ENCODE results near the gene ROGDI.

Gene ROGDI

DNA sequence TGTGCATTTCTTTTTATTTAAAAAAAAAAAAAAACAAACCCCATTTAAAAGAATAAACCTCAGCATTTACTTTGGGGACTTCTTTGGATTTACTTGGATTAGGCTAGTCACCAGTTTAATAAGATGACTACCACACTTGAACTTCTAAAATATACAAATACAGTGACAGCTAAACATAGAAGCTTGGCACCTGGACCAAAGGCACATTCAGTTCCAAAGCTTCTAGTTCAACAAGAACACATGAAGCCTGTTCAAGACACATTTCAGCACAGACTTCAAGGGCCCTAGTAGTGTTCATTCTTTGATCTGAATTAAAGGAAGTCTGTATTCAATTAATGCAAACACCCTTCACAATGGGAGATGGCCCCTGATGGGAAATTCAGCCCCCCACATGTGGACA is 11.6 kb upstream of the ROGDI start:
- Histone ChIP-seq H3K9me3 (ENCODE audit: severe bottlenecking) (no peaks in the 10 kb centered on the region), H3K27ac (ENCODE audit: poor library complexity, severe bottlenecking) (no peak overlapping the region), H3K4me1 (ENCODE audit: insufficient read depth, poor library complexity, severe bottlenecking) (no peaks in the 10 kb centered on the region), H3K27me3 (ENCODE audit: insufficient read depth, poor library complexity, severe bottlenecking) (no peaks in the 10 kb centered on the region), H3K4me3 (ENCODE audit: severe bottlenecking) (no peak overlapping the region), H3K36me3 (ENCODE audit: low read depth) (peaks cover 55% of the 10 kb centered on the region)
- DNase-seq (ENCODE audit: low spot score) (no peak), ATAC-seq (ENCODE audit: low read depth) (no peak)
- TF ChIP-seq, protein P1, sequence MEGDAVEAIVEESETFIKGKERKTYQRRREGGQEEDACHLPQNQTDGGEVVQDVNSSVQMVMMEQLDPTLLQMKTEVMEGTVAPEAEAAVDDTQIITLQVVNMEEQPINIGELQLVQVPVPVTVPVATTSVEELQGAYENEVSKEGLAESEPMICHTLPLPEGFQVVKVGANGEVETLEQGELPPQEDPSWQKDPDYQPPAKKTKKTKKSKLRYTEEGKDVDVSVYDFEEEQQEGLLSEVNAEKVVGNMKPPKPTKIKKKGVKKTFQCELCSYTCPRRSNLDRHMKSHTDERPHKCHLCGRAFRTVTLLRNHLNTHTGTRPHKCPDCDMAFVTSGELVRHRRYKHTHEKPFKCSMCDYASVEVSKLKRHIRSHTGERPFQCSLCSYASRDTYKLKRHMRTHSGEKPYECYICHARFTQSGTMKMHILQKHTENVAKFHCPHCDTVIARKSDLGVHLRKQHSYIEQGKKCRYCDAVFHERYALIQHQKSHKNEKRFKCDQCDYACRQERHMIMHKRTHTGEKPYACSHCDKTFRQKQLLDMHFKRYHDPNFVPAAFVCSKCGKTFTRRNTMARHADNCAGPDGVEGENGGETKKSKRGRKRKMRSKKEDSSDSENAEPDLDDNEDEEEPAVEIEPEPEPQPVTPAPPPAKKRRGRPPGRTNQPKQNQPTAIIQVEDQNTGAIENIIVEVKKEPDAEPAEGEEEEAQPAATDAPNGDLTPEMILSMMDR (IDR thresholded peaks at IDR 0.05; ENCODE audit: poor library complexity, severe bottlenecking), result no peak

DNA sequence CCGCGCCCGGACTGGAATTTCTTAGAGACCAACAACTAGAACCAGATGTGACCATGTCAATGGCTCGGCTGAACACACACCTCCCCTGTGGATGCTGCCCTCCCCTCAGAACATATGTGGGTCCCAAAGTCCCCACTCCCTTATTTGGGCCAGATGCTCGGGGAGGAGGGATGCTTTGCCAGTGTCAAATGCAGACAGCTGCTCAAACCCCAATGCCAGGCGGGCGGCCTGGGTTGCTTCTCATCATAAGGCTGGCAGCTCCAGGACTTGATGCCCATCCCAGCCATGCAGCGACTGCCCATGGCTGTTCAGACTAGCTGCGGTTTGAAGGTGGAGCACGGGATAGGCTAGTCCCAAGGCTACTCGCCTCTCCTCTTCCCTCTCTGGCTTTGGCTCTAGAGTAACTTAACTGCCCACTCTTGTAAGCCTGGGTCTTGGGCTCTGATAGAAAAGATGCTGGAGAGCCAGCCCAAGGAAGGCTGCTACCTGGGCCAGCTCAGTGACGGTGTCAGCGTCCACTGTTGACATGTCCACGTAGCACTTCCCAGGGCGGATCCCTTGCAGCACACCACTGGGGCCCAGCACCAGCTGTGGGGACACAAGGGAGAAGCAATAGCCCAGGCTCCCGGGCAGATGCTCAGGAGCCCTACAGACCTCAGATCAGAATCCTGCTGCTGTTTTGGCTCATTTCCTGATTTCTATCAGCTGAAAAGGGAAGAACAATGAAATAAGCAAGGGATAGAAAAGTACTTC is 11.0 kb upstream of the ROGDI start:
- no peaks in the 10 kb centered on the region for H3K9me3 ChIP-seq (ENCODE audit: severe bottlenecking)
- H3K27ac ChIP-seq (ENCODE audit: poor library complexity, severe bottlenecking), result no peak overlapping the region
- no peak overlapping the region for H3K4me3 ChIP-seq (ENCODE audit: severe bottlenecking)
- H3K27me3 ChIP-seq (ENCODE audit: insufficient read depth, poor library complexity, severe bottlenecking), result no peaks in the 10 kb centered on the region
- no peaks in the 10 kb centered on the region for H3K4me1 ChIP-seq (ENCODE audit: insufficient read depth, poor library complexity, severe bottlenecking)
- H3K36me3 ChIP-seq (ENCODE audit: low read depth), result peaks cover 55% of the 10 kb centered on the region
- TF ChIP-seq, protein P1 (IDR thresholded peaks at IDR 0.05; ENCODE audit: poor library complexity, severe bottlenecking), result no peak
- DNase-seq (ENCODE audit: low spot score), result no peak
- ATAC-seq (ENCODE audit: low read depth), result no peak

DNA sequence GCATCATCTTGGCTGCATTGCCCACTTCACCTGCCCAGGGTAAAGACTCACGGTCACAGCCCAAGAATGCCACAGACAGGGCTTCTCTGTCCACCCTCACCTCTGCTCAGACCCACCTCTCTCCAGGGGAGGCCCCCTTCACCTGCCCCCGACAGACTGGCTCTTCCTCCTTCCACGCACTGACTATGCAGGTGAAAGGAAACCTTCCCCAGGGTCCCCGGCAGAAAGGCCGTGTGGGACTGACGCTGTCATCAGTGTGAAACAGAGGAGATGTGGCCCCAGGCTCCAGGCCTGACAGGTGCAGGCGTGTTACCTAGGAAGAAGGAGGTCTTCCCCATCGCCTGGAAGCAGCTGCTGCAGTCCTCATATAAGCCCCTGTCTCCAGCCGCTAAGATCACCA is 9.3 kb upstream of the ROGDI start:
- Histone ChIP-seq H3K36me3 (ENCODE audit: low read depth) (peaks cover 63% of the 10 kb centered on the region), H3K4me1 (ENCODE audit: insufficient read depth, poor library complexity, severe bottlenecking) (no peaks in the 10 kb centered on the region), H3K9me3 (ENCODE audit: severe bottlenecking) (no peaks in the 10 kb centered on the region), H3K4me3 (ENCODE audit: severe bottlenecking) (no peak overlapping the region), H3K27ac (ENCODE audit: poor library complexity, severe bottlenecking) (no peak overlapping the region), H3K27me3 (ENCODE audit: insufficient read depth, poor library complexity, severe bottlenecking) (no peaks in the 10 kb centered on the region)
- DNase-seq (ENCODE audit: low spot score) (no peak), ATAC-seq (ENCODE audit: low read depth) (no peak)
- TF ChIP-seq, protein P1 (IDR thresholded peaks at IDR 0.05; ENCODE audit: poor library complexity, severe bottlenecking), result no peak

DNA sequence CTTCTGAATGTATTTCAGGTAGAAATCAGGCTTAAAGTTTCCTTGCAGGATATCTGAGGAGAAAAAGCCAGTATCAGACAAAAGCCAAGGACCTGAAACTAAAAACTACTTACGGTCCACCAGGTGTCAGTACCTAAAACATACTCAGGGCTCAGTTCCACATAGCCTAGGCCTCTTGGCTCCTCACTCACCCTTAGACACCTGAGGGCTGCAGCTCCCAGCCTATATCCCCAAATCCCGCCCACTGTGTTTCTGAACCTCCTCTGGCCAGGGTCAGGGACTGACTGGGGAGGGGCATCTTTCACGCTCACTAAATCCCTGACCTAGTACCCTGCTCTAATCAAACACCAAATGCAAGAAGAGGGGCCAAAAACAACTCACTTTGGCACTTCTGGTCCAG is 8.8 kb upstream of the ROGDI start:
- Histone ChIP-seq H3K27ac (ENCODE audit: poor library complexity, severe bottlenecking) (no peak overlapping the region), H3K27me3 (ENCODE audit: insufficient read depth, poor library complexity, severe bottlenecking) (no peaks in the 10 kb centered on the region), H3K9me3 (ENCODE audit: severe bottlenecking) (no peaks in the 10 kb centered on the region), H3K4me1 (ENCODE audit: insufficient read depth, poor library complexity, severe bottlenecking) (no peaks in the 10 kb centered on the region), H3K36me3 (ENCODE audit: low read depth) (peaks cover 58% of the 10 kb centered on the region), H3K4me3 (ENCODE audit: severe bottlenecking) (no peak overlapping the region)
- ATAC-seq (ENCODE audit: low read depth) (no peak), DNase-seq (ENCODE audit: low spot score) (no peak)
- TF ChIP-seq, protein P1 (IDR thresholded peaks at IDR 0.05; ENCODE audit: poor library complexity, severe bottlenecking), result no peak

DNA sequence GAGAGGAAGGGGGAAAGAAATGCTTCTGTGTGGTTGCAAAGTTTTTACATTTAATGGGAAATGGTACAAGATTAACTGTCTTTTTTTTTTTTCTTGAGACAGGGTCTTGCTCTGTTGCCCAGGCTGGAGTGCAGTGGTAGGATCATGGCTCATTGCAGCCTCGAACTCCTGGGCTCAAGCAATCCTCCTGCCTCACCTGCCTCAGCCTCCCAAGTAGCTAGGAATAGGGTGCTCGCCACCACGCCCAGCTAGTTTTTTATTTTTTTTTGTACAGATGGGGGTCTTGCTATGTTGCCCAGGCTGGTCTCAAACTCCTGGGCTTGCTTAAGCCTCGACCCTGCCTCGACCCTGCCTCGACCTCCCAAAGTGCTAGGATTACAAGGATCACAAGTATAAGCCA is 3.8 kb upstream of the ROGDI start:
- Histone ChIP-seq H3K4me1 (ENCODE audit: insufficient read depth, poor library complexity, severe bottlenecking) (no peaks in the 10 kb centered on the region), H3K27ac (ENCODE audit: poor library complexity, severe bottlenecking) (no peak overlapping the region), H3K4me3 (ENCODE audit: severe bottlenecking) (no peak overlapping the region), H3K9me3 (ENCODE audit: severe bottlenecking) (no peaks in the 10 kb centered on the region), H3K36me3 (ENCODE audit: low read depth) (peaks cover 36% of the 10 kb centered on the region), H3K27me3 (ENCODE audit: insufficient read depth, poor library complexity, severe bottlenecking) (no peaks in the 10 kb centered on the region)
- DNase-seq (ENCODE audit: low spot score) (no peak), ATAC-seq (ENCODE audit: low read depth) (no peak)
- TF ChIP-seq, protein P1 (IDR thresholded peaks at IDR 0.05; ENCODE audit: poor library complexity, severe bottlenecking), result no peak
